ENCODE results near the gene HLA-DMB.

Gene HLA-DMB

DNA sequence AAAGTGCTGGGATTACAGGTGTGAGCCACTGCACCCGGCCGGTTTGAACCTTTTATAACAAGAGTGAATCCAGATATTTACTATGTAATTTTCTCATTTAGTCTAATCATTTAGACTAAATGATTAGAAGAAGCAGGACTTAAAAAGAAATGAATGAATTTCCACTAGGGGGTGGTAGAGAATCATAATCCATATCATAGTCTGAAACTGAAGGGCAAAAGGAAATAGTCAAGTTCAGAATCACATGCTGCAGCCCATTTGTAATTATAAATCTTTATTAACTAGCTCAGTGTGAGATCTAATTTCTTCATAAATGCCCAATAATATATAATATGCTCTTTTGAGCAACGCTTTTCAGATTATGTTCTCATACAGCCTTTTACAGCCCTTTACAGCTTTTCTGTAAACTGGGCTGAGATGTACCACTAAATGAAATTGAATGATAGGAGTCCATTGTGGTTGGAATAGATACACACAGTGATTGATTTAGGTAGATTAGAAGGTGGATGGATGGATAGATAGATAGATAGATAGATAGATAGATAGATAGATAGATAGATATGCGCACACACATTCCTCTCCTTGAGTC lies 55.0 kb downstream of the HLA-DMB start:
- TF ChIP-seq GATA3 (IDR thresholded peaks at IDR 0.05; ENCODE audit: low read depth, low read length) (no peak), GATA2 (IDR thresholded peaks at IDR 0.05; ENCODE audit: low read depth, low read length) (no peak)
